Upper lobe of left lung (tissue), 4 donors: ENCODE data around the gene DOCK1.

Experiments
- CTCF ChIP-seq, 6 experiments: fragments of 450-650 bp in 4 of 6; fragments of 200-600 bp in 2 of 6; sonication (generic) in 2 of 6; IDR thresholded peaks; one replicate each; pipeline ENCODE4 v1.5.1; 2016 to 2019; ENCODE audit warnings: antibody characterized with exemption in 6 of 6
- POLR2A ChIP-seq, 4 donors: fragments of 450-650 bp; IDR thresholded peaks; one replicate each; pipeline ENCODE4 v1.5.1; 2016 to 2017; ENCODE audit warnings: antibody characterized with exemption in 4 of 4, mild to moderate bottlenecking in 2 of 4

GRCh38 chr10:127427926-127428325, 522.7 kb downstream of the DOCK1 start:
- no peak for TF ChIP-seq CTCF (IDR thresholded peaks at IDR 0.05)
- no peak for TF ChIP-seq POLR2A (IDR thresholded peaks at IDR 0.05)
